ENCODE data around the gene NUDT2.
"Not testable (repeated sequence)": the region's sequence is repeated elsewhere in the genome, so short reads cannot be mapped to it uniquely, and the experiment has no call there.

Gene NUDT2

GRCh38 chr9:34337403-34337802 lies 8.0 kb downstream of the NUDT2 start:
- FAIRE-seq = no peak

DNA sequence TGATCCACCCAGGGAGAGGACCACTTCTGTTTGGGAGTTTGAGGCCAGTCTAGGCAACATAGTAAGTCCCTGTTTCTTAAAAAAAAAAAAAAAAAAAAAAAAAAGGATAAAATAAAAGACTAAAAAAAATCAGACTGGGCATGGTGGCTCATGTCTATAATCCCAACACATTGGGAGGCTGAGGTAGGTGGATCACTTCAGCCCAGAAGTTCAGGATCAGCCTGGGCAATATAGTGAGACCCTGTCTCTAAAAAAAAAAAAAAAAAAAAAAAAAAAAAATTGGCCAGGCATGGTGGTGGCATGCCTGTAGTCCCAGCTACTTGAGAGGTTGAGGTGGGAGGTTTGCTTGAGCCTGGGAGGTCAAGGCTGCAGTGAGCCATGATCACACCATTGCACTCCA lies 8.7 kb downstream of the NUDT2 start:
- not testable (repeated sequence) for FAIRE-seq

GRCh38 chr9:34338665-34339385 lies 9.5 kb downstream of the NUDT2 start:
- FAIRE-seq = no peak

DNA sequence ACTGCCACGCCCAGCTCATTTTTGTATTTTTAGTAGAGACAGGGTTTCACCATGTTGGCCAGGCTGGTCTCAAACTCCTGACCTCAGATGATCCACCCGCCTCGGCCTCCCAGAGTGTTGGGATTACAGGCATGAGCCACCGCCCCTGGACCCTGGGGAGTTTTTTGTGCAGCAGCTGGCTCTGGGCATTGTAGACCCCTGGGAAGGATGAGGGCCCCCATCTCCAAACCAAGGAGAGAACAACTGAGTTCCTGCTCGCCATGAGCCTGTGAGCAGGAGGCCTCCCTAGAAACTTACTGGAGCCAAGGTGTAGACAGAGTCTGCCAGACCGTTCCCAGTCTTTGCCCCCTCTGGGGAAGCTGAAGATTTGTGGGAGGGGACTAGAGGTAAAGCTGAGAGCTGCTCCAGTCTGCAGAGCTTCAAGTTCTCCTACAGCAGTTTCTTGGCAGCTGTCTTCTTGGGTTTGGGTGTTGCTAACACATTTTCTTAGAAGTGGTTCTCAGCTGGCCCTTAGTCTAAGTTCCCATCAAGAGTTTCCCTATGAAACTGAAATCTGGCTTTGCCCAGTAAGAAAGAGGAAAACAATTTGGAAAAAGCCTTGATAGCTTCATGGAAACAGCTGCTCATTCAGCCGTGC lies 12.4 kb downstream of the NUDT2 start:
- no peak for FAIRE-seq

DNA sequence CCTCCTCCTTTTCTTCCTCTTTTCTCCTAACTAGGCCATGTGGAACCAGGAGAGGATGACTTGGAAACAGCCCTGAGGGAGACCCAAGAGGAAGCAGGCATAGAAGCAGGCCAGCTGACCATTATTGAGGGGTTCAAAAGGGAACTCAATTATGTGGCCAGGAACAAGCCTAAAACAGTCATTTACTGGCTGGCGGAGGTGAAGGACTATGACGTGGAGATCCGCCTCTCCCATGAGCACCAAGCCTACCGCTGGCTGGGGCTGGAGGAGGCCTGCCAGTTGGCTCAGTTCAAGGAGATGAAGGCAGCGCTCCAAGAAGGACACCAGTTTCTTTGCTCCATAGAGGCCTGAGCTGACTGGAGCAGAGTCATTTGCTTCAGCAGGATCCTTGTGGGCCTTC lies 13.7 kb downstream of the NUDT2 start:
- FAIRE-seq = no peak

DNA sequence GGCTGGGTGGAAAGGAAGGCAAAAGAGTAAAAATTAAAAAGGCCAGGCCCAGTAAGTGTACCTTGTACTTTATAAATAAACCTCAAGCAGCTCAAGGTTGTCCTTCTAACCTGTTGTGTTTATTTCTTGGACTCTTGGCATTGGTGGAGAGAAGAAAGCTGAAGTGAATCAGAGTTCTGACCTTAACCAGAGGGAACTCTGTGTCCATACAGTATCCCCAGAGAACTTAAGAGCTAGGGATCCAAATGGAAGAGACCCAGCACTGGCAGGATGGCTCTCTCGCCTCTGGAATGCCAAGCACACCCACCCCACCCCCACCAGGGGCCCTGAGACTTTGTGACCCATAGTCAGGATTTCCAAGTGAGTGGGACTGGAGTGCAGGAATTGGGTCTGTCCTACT lies 14.2 kb downstream of the NUDT2 start:
- no peak for FAIRE-seq

GRCh38 chr9:34346873-34347799 lies 17.8 kb downstream of the NUDT2 start:
- FAIRE-seq = no peak

GRCh38 chr9:34347800-34348158 lies 18.4 kb downstream of the NUDT2 start:
- no peak for FAIRE-seq

- no peak for FAIRE-seq
These were observed 20.0 kb downstream of the NUDT2 start for GRCh38 chr9:34349324-34349723.

DNA sequence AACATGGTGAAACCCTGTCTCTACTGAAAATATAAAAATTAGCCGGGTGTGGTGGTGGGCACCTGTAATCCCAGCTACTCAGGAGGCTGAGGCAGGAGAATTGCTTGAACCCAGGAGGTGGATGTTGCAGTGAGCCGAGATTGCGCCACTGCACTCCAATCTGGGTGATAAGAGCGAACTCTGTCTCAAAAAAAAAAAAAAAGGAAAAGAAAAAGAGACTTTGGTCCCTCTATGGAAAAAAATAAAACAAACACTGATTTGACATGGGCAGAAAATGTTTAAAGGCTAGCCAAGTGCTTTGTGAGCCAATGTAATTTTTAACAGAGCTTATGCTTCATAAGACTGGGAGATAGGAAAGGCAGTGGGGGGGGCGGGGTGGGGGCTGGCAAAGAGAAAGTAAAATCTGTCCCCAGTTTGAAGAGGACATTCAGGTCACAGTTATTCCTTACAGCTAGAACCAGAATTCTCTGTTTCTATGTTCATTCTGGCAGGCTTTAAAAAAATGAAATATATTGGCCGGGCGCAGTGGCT lies 22.8 kb downstream of the NUDT2 start:
- FAIRE-seq = not testable (repeated sequence)

GRCh38 chr9:34352957-34353356 lies 23.6 kb downstream of the NUDT2 start:
- FAIRE-seq = not testable (repeated sequence)

- FAIRE-seq = no peak
These were observed 33.3 kb downstream of the NUDT2 start for GRCh38 chr9:34362614-34363214.

- no peak for FAIRE-seq
These were observed 34.4 kb downstream of the NUDT2 start for GRCh38 chr9:34363619-34364351.

DNA sequence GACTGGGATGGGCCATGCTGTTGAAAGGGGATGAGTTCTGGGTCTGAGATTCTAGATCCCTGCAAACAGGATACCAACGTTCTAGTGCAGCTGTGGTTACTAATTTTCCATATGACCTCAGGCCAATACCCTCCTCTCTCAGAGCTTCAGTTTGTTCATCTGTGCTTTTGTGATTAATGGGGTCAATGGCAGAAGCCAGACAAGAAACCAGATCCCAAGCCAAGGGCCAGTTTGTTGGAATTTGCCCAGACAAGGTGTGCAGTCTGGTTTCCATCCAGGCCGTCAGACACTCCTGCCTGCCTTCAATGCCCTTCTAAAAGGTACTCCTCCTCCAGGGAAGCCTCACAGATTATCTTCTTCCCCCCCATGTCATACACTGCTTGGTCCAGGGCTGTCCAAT lies 35.9 kb downstream of the NUDT2 start:
- no peak for FAIRE-seq

DNA sequence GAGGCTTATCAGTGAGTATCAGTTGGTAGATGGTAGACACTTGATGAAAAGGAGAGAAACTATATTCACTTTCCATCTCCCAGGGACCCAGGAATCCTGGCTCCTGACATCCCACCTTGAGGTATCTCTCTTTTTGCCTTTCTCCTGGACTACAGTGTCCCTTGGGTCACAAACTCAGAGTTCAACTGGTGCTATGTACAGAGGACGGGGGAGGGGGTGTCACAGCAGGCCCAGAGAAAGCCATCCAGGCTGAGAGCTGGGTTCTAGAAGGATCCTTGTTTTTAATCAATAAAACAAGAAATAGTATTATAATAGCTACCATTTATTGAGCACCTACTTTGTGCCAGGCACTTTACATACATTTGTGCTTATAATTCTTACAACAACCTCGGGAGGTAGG lies 37.0 kb downstream of the NUDT2 start:
- no peak for FAIRE-seq

GRCh38 chr9:34367751-34368410 lies 38.5 kb downstream of the NUDT2 start:
- not testable (repeated sequence) for FAIRE-seq

DNA sequence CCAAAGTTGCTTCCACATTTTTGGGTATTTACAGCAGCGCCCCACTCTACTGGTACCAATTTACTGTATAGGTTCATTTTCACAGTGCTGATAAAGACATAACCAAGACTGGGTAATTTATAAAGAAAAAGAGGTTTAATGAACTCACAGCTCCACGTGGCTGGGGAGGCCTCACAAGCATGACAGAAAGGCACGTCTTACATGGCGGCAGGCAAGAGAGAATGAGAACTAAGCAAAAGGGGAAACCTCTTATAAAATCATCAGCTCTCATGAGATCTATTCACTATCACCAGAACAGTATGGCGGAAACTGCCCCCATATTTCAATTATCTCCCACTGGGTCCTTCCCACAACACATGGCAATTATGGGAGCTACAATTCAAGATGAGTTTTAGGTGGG lies 39.4 kb downstream of the NUDT2 start:
- not testable (repeated sequence) for FAIRE-seq

GRCh38 chr9:34369636-34370035 lies 40.3 kb downstream of the NUDT2 start:
- FAIRE-seq = no peak

- no peak for FAIRE-seq
These were observed 41.1 kb downstream of the NUDT2 start for GRCh38 chr9:34370335-34370969.

GRCh38 chr9:34370970-34371880 lies 41.9 kb downstream of the NUDT2 start:
- no peak for FAIRE-seq

All from islet of Langerhans (tissue), 1 donor.